DND-41 (cell line): ENCODE measurements around the gene CPED1.

ENCODE experiments used
- ATAC-seq: fragments of 200-7000 bp; cut with Tn5 transposase; 3 replicates; pipeline ENCODE4 v1.9.1; 2021; ENCODE audit warnings: low read depth; ENCODE audit not compliant: insufficient read depth
- DNase-seq: peaks from one replicate; pipeline ENCODE4 v3.0.0-alpha.2; 2020
- H2AFZ ChIP-seq: 2 replicates; pipeline ENCODE4 v1.6.0; 2012; ENCODE audit warnings: low read depth, low read length
- H3K27ac ChIP-seq: 2 replicates; pipeline ENCODE4 v1.5.1; 2012; ENCODE audit warnings: low read length, inconsistent platforms
- H3K27me3 ChIP-seq: fragments of 200-600 bp; sonication (generic); 2 replicates; pipeline ENCODE4 v1.6.0; 2012; ENCODE audit warnings: low read length, mild to moderate bottlenecking, inconsistent platforms; ENCODE audit not compliant: insufficient read depth, poor library complexity
- H3K36me3 ChIP-seq: 2 replicates; pipeline ENCODE4 v1.5.1; 2012; ENCODE audit warnings: low read length, inconsistent platforms; ENCODE audit not compliant: insufficient read depth
- H3K4me1 ChIP-seq: 2 replicates; pipeline ENCODE4 v1.5.1; 2012; ENCODE audit warnings: mild to moderate bottlenecking, low read length; ENCODE audit not compliant: insufficient read depth
- H3K4me2 ChIP-seq: 2 replicates; pipeline ENCODE4 v1.6.0; 2012; ENCODE audit warnings: mild to moderate bottlenecking, moderate library complexity, low read length, inconsistent platforms; ENCODE audit not compliant: insufficient read depth
- H3K4me3 ChIP-seq, 2 experiments: fragments of 200-600 bp in 1 of 2; shearing (Covaris generic) in 1 of 2; 2 replicates each; pipeline ENCODE4 v1.5.1; 2012 to 2016; ENCODE audit warnings: inconsistent platforms in 2 of 2, low read length in 2 of 2, mild to moderate bottlenecking in 2 of 2, low read depth in 1 of 2, moderate library complexity in 1 of 2
- H3K79me2 ChIP-seq: 2 replicates; pipeline ENCODE4 v1.6.0; 2012; ENCODE audit warnings: low read length, inconsistent platforms; ENCODE audit not compliant: insufficient read depth
- H3K9ac ChIP-seq: 2 replicates; pipeline ENCODE4 v1.6.0; 2012; ENCODE audit warnings: low read depth, mild to moderate bottlenecking, inconsistent platforms, low read length, moderate library complexity
- H3K9me3 ChIP-seq: 2 replicates; pipeline ENCODE4 v1.5.1; 2012; ENCODE audit warnings: low read length, moderate library complexity, mild to moderate bottlenecking, inconsistent platforms; ENCODE audit not compliant: insufficient read depth, severe bottlenecking
- H4K20me1 ChIP-seq: 2 replicates; pipeline ENCODE4 v1.6.0; 2012; ENCODE audit warnings: low read length; ENCODE audit not compliant: insufficient read depth
- EZH2 ChIP-seq: IDR thresholded peaks from 3 replicates; pipeline ENCODE4 v1.6.1; 2012; ENCODE audit warnings: borderline replicate concordance, low read depth, mild to moderate bottlenecking, moderate library complexity, low read length, inconsistent platforms; ENCODE audit not compliant: severe bottlenecking
- TF ChIP-seq, protein P1 (sequence below): IDR thresholded peaks from 2 replicates; pipeline ENCODE4 v1.5.1; 2012; ENCODE audit warnings: borderline replicate concordance, low read length, moderate library complexity, mild to moderate bottlenecking; ENCODE audit not compliant: poor library complexity, severe bottlenecking; ENCODE audit errors: extremely low read depth

Gene CPED1

GRCh38 chr7:120961638-120962173 is 26.8 kb upstream of the CPED1 start:
- Histone ChIP-seq H3K9me3 (no peaks in the 10 kb centered on the region), H3K27me3 (no peaks in the 10 kb centered on the region), H4K20me1 (no peaks in the 10 kb centered on the region), H3K79me2 (0 out of 2 replicates have a peak, but pooled peaks cover 3% of the 10 kb centered on the region), H3K4me3 (no peak overlapping the region), H2AFZ (no peak overlapping the region), H3K4me2 (no peak overlapping the region), H3K27ac (no peak overlapping the region), H3K36me3 (peaks cover 38% of the 10 kb centered on the region), H3K4me1 (no peaks in the 10 kb centered on the region), H3K9ac (no peak overlapping the region)
- DNase-seq (no peak), ATAC-seq (no peak)
- TF ChIP-seq, protein P1, sequence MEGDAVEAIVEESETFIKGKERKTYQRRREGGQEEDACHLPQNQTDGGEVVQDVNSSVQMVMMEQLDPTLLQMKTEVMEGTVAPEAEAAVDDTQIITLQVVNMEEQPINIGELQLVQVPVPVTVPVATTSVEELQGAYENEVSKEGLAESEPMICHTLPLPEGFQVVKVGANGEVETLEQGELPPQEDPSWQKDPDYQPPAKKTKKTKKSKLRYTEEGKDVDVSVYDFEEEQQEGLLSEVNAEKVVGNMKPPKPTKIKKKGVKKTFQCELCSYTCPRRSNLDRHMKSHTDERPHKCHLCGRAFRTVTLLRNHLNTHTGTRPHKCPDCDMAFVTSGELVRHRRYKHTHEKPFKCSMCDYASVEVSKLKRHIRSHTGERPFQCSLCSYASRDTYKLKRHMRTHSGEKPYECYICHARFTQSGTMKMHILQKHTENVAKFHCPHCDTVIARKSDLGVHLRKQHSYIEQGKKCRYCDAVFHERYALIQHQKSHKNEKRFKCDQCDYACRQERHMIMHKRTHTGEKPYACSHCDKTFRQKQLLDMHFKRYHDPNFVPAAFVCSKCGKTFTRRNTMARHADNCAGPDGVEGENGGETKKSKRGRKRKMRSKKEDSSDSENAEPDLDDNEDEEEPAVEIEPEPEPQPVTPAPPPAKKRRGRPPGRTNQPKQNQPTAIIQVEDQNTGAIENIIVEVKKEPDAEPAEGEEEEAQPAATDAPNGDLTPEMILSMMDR: no peak
- no peak for TF ChIP-seq EZH2

GRCh38 chr7:120964088-120964487 is 24.4 kb upstream of the CPED1 start:
- TF ChIP-seq EZH2: no peak
- TF ChIP-seq, protein P1: no peak

DNA sequence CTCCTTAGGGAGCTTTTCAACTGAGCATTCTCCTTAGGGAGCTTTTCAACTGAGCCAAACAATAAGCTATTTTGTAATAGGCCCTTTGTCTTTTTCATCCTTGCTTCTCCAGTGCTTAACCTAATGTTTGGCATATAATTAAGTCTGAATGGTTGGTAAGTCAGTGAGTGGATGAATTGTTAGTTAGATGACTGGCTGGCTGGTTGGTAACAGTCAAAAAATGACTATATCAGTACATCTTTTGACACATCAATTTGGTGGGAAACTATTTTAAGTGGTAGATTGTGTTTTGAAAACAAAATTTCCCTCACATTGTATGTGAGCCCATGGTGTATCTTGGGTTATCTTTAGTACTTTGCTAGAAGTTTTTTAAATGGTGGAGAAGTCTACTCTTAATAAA is 21.6 kb upstream of the CPED1 start:
- Histone ChIP-seq H3K4me2 (no peak overlapping the region), H3K79me2 (0 out of 2 replicates have a peak, but pooled peaks cover 3% of the 10 kb centered on the region), H3K27me3 (no peaks in the 10 kb centered on the region), H3K9ac (no peak overlapping the region), H3K4me3 (no peak overlapping the region), H3K27ac (no peak overlapping the region), H3K4me1 (no peaks in the 10 kb centered on the region), H4K20me1 (no peaks in the 10 kb centered on the region), H3K36me3 (peaks cover 71% of the 10 kb centered on the region), H2AFZ (no peak overlapping the region), H3K9me3 (no peaks in the 10 kb centered on the region)
- DNase-seq (no peak), ATAC-seq (no peak)
- TF ChIP-seq EZH2: no peak
- TF ChIP-seq, protein P1: no peak

More at GRCh38 chr7:120964088-120964487, 24.4 kb upstream of the CPED1 start:
- Histone ChIP-seq H3K79me2 (0 out of 2 replicates have a peak, but pooled peaks cover 3% of the 10 kb centered on the region), H3K27ac (no peak overlapping the region), H3K4me1 (no peaks in the 10 kb centered on the region), H3K4me3 (no peak overlapping the region), H3K36me3 (peaks cover 51% of the 10 kb centered on the region), H3K9me3 (no peaks in the 10 kb centered on the region), H2AFZ (no peak overlapping the region), H3K4me2 (no peak overlapping the region), H3K27me3 (no peaks in the 10 kb centered on the region), H3K9ac (no peak overlapping the region), H4K20me1 (no peaks in the 10 kb centered on the region)
- DNase-seq: no peak
- no peak for ATAC-seq
